Esophagus squamous epithelium (tissue), 5 donors: ENCODE data around the gene PKN2. TPM values are rescaled to one million over a fixed set of nuclear protein-coding genes. Genes with fewer than 3 reads are reported as not detected.

Source experiments
- DNase-seq: peaks from one replicate; lab custom pipeline; 2025; lab: John Stamatoyannopoulos, UW
- H3K27ac ChIP-seq, 4 donors: fragments of 200-600 bp; sonication (generic); one replicate each; pipeline ENCODE4 v1.5.1; 2016 to 2019; ENCODE audit warnings: mild to moderate bottlenecking in 1 of 4
- H3K27me3 ChIP-seq, 4 donors: fragments of 200-600 bp; sonication (generic); 1 replicate in 3 of 4; 2 replicates in 1 of 4; pipeline versions ENCODE4 v1.5.1 to v1.6.0; 2017 to 2021; ENCODE audit warnings: antibody characterized with exemption in 1 of 4
- H3K36me3 ChIP-seq, 3 donors: fragments of 200-600 bp; sonication (generic); one replicate each; pipeline ENCODE4 v1.5.1; 2016 to 2019
- H3K4me1 ChIP-seq, 3 donors: fragments of 200-600 bp; sonication (generic); one replicate each; pipeline ENCODE4 v1.5.1; 2017 to 2019
- H3K4me3 ChIP-seq, 4 donors: fragments of 200-600 bp; sonication (generic); 1 replicate in 3 of 4; 2 replicates in 1 of 4; pipeline ENCODE4 v1.5.1; 2016 to 2019; ENCODE audit warnings: mild to moderate bottlenecking in 2 of 4, moderate library complexity in 1 of 4
- H3K9me3 ChIP-seq, 3 donors: fragments of 200-600 bp; sonication (generic); one replicate each; pipeline ENCODE4 v1.5.1; 2016 to 2019
- WGBS, 2 donors: methylation state at CpG; one replicate each; pipeline ENCODE4 v1.1.5; 2018; 5-methylcytosine and 5-hydroxymethylcytosine counted together
- intact Hi-C: fragments of 100-400 bp; cut with DNase I; formaldehyde crosslinking; loops from one replicate; pipeline ENCODE4 v1.15.0; 2022
- small RNA-seq, 4 donors: library from RNA; depleted of rRNA; stranded (forward); fragments of <200 nt; gene quantifications; one replicate each; pipeline ENCODE3, GENCODE V24; 2016
- total RNA-seq, 4 donors: library from RNA; depleted of rRNA; stranded (reverse); fragments of >200 nt; gene quantifications; one replicate each; pipeline ENCODE4 v1.1.0, GENCODE V29; 2016
- TF ChIP-seq, protein P1 (sequence below), 6 experiments: fragments of 450-650 bp in 4 of 6; fragments of 200-600 bp in 2 of 6; sonication (generic) in 2 of 6; IDR thresholded peaks; one replicate each; pipeline ENCODE4 v1.5.1; 2016 to 2019; ENCODE audit warnings: antibody characterized with exemption in 6 of 6, mild to moderate bottlenecking in 4 of 6, moderate library complexity in 4 of 6
- donor health status: DM: yes; HTN: yes; CAD: no.

PKN2 gene
- total RNA-seq, 4 donors from 2014 or later, result 26.1 to 54.0 (median 34.8) TPM

DNA sequence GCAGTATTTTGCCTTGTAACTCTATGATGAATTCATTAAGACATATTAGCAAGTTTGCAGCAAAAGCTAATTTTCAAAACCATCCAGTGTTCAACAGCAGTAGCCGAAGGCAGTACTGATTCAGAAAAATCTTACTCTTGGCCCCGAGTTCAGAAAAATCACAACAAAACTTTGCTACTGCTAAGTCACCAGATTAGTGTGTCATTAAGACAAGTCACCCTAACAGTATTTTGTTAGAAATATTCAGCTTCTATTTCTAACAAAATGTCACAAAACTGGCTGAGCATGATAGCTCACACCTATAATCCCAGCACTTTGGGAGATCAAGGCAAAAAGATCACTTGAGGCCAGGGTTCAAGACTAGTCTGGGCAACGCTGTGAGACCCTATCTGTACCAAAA, 199.1 kb downstream of the PKN2 start:
- DNase-seq, result no peak
- 69 to 72% methylated on average over 3 of the region's 3 CpGs for WGBS, 2 donors
- no peaks in the 10 kb centered on the region for H3K27me3 ChIP-seq
- TF ChIP-seq, protein P1, sequence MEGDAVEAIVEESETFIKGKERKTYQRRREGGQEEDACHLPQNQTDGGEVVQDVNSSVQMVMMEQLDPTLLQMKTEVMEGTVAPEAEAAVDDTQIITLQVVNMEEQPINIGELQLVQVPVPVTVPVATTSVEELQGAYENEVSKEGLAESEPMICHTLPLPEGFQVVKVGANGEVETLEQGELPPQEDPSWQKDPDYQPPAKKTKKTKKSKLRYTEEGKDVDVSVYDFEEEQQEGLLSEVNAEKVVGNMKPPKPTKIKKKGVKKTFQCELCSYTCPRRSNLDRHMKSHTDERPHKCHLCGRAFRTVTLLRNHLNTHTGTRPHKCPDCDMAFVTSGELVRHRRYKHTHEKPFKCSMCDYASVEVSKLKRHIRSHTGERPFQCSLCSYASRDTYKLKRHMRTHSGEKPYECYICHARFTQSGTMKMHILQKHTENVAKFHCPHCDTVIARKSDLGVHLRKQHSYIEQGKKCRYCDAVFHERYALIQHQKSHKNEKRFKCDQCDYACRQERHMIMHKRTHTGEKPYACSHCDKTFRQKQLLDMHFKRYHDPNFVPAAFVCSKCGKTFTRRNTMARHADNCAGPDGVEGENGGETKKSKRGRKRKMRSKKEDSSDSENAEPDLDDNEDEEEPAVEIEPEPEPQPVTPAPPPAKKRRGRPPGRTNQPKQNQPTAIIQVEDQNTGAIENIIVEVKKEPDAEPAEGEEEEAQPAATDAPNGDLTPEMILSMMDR (IDR thresholded peaks at IDR 0.05), result no peak
- no peaks in the 10 kb centered on the region for H3K9me3 ChIP-seq
- H3K36me3 ChIP-seq, result peaks cover 0 to 92% (median 19%) of the 10 kb centered on the region in 3 donors
- peaks cover 0 to 31% (median 0%) of the 10 kb centered on the region in 3 donors for H3K4me1 ChIP-seq
- H3K27ac ChIP-seq, result no peak overlapping the region
- no peak overlapping the region for H3K4me3 ChIP-seq
- intact Hi-C loops, result no loop called here

Small RNA genes lying within 50 kb of the gene (small RNA-seq; reads per million reads assigned to genes)
- 0 reads per million in 4 donors for gene RNU6-125P

Other genes with a start within 250 kb of the PKN2 start
- gene GTF2B, start 207.3 kb downstream of the PKN2 start, total RNA-seq, result 10 to 100 TPM; 31.2 to 45.1 (median 32.1) TPM